Astrocyte of the cerebellum (primary cell): ENCODE data around the gene H6PD.

ENCODE experiments used
- DNase-seq: peaks from one replicate; pipeline ENCODE4 v3.0.0-alpha.2; 2011; ENCODE audit warnings: low read depth
- H3K4me3 ChIP-seq: 2 replicates; pipeline ENCODE4 v1.5.1; 2011; ENCODE audit warnings: mild to moderate bottlenecking, low read depth, low read length, moderate library complexity
- CTCF ChIP-seq: IDR thresholded peaks from 2 replicates; pipeline ENCODE4 v1.5.1; 2012; ENCODE audit warnings: low read length, low read depth, moderate library complexity, mild to moderate bottlenecking; ENCODE audit errors: missing control alignments
- in situ Hi-C: cut with HindIII; loops from 2 replicates; pipeline ENCODE4 v1.10.0; 2017; ENCODE audit warnings: low sequenced_read_pairs

The H6PD gene

DNA sequence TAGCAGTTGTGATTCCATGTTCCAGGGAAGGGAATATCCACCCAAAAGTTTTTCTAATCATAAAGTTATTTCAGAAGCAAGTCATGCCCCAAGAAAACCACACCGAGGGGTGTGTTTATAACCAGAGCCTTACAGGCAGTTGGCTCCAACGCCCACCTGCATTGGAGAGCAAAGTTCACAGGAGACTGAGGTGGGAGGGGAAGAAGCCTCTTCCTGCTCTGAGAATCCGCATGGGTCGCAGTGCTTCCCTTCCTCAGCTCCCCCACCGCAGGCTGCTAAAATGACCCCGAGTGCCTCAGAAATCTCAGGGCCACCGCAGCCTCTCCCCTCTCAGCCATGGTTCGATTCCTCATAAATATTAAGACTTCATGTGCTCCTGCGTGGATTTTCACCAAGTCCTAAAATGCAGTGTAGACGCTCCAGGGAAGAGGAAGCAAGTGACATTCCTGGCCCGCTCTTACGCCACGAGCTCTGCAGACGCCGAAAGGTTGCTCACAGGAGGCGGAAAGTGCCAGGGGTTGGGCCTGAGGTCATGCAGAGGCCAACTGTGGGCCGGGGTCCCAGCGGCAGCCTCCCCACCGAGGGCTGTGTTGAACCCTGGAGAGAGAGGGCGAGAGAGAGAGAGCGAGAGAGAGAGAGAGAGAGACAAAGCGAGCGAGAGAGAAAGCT lies 44.7 kb downstream of the H6PD start:
- in situ Hi-C loops = no loop called here
- no peak overlapping the region for H3K4me3 ChIP-seq
- no peak for TF ChIP-seq CTCF
- DNase-seq = no peak

DNA sequence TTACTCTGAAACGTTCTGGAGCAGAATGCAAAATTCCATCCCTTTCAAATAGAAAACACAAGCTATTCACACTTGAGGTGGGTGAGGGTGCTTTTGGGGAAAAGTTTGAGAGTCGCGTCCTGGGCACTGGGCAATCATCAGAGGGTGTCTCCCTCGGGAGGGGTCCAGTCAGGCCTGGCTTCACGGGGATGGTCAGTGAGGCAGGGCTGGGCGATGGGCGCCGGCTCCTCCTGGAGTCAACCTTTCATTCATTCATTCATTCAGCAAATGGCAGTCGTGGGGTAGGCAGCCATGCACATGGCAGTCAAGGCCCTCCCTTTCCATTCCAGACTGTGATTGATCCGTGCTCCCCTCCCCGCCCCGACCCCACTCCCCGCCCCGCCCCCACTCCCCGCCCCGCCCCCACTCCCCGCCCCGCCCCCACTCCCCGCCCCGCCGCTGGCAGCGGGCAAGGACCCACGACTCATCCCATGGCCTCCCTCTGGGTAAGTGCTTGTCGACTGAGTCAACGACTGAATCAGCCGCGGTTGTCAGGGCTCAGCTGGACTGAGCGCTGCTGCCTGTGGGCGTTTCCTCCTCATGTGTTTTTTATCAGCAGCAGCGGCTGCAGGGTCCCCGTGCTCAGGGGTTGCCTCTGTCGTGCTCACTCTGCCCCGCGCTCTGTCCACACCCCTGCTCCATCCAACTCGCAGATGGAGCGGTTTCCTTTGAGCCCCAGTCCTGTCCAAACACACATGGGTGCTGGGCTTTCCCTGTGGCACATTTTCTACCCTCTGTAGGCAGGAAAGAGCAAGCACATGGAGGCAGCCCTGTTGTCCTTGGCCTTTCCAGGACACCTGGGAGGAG lies 45.7 kb downstream of the H6PD start:
- peak; percentile 69 for DNase-seq
- no peak overlapping the region for H3K4me3 ChIP-seq
- TF ChIP-seq CTCF = no peak
- in situ Hi-C loops = no loop called here

DNA sequence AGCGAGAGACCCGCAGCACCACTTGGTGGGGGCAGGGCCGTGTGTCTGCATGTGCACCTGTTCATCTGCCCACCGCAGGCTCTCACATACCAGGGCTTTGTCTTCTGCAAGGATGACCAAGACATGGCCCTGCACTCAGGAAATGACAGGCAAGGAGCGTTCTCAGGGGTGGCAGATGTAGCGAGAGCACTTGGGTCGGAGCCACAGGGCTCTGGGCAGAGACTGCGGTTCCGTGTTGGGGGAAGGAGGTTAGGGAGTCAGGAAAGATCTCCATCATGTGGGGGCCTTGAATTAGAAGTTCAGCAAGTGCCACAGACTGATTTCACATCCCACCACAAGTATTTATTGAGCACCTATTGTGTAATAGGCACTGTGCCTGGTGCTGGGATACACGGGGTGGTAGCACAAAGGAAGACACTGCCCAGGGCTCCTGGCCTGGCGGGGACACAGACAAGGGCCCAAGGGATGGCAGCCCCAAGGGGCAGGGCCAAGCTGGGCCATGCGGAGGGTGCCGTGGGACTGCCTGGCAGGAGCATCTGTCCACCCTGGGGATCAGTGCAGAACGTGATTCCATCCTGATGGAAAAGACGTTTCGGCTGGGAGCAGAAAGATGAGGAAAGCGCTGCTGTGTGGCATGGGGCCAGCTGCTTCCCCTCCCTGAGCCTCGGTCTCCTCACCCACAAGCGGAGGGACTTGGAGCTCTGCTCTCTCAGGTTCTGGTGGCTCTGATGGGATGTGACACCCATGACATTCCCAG lies 46.7 kb downstream of the H6PD start:
- H3K4me3 ChIP-seq = no peak overlapping the region
- no peak for TF ChIP-seq CTCF
- no peak for DNase-seq
- in situ Hi-C loops = no loop called here

DNA sequence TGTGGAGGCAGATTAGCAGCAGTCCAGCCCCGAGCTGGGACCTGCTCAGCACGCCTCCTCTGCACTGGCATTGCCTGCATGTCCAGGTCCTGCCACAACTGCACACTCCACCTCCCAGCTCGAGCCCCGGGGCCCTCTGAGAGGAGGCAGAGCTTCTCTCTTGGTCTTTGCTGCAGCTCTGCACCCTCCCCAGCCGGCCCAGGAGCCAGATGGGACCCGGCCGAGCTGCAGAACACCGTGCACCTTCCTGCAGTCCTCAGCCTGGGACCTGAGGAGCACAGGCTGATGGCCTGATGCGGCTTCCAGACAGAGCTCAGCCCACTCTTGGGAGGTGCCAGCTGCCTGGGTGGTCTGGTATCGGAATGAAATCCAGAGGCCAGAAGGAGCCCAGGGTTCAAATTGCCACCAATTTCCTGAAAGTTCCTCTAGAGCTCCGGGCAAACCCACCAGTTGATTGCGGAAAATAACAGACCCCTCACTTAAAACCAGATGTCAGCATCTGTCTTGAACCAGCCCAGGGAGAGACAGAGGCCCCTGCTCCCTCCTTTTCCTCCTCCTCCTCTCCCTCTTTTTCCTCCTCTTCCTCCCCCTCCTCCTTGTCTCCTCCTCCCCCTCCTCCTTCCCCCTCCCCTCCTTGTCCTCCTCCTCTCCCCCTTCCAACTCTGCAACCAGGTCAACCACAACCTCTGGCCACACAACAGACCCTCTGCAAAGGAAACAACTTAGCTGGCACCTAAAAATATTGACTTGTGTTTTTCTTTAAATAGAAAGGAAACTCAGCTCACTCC lies 47.5 kb downstream of the H6PD start:
- in situ Hi-C loops = no loop called here
- no peak for TF ChIP-seq CTCF
- no peak for DNase-seq
- H3K4me3 ChIP-seq = no peak overlapping the region

- in situ Hi-C loops = no loop called here
- H3K4me3 ChIP-seq = no peak overlapping the region
- no peak for DNase-seq
- TF ChIP-seq CTCF = no peak
Observed at GRCh38 chr1:9282696-9282955, 48.1 kb downstream of the H6PD start.

- no peak for TF ChIP-seq CTCF
- DNase-seq = no peak
Observed at GRCh38 chr1:9284061-9284460, 49.5 kb downstream of the H6PD start.

More at GRCh38 chr1:9284061-9284460, 49.5 kb downstream of the H6PD start:
- in situ Hi-C loops = no loop called here
- no peak overlapping the region for H3K4me3 ChIP-seq
